Measurements from ENCODE around the gene NFIB. TPM values are rescaled to one million over a fixed set of nuclear protein-coding genes. Genes with fewer than 3 reads are reported as not detected.

Gene NFIB
- total and polyA plus RNA-seq, 2 donors (not counting 3 experiments of a cell fraction or from before 2014, with no cell fraction given) = 26.4 to 174 TPM

GRCh38 chr9:14170392-14170931 is 143.5 kb downstream of the NFIB start:
- CTCF ChIA-PET = interaction anchor here (0.9 to 1.0 kb wide), 2 partner anchors 39 to 230 kb away, joined by 3 to 4 read pairs; no protein-coding TSS in a partner anchor
- H3K4me1 ChIP-seq (ENCODE audit: control insufficient read depth, extremely low read depth, insufficient read depth, low read length) = peaks cover 11% of the 10 kb centered on the region
- no peak overlapping the region for H3K9ac ChIP-seq (replicated peaks; ENCODE audit: extremely low read depth, insufficient read depth, low read length)
- no peak overlapping the region for H2AFZ ChIP-seq (ENCODE audit: low read depth, low read length)
- TF ChIP-seq MYC (IDR thresholded peaks at IDR 0.05; ENCODE audit: low read depth, low read length) (no peak), EZH2 (IDR thresholded peaks at IDR 0.05; ENCODE audit: borderline replicate concordance, low read depth, low read length, severe bottlenecking) (no peak), POLR2A (IDR thresholded peaks at IDR 0.05; ENCODE audit: low read depth, low read length) (no peak), FOS (IDR thresholded peaks at IDR 0.05; ENCODE audit: borderline replicate concordance, insufficient read depth, low read length) (no peak), JUN (IDR thresholded peaks at IDR 0.05; ENCODE audit: borderline replicate concordance, insufficient read depth, insufficient read length, low read depth) (no peak), MAX (IDR thresholded peaks at IDR 0.05; ENCODE audit: insufficient read depth, insufficient read length) (no peak), CTCF (IDR thresholded peaks at IDR 0.05; ENCODE audit: extremely low read depth in 1 of 2, insufficient read depth in 1 of 2, low read depth in 1 of 2, low read length in 2 of 2) (no peak), POLR2AphosphoS5 (IDR thresholded peaks at IDR 0.05; ENCODE audit: insufficient read depth, low read depth, low read length) (no peak), GATA2 (IDR thresholded peaks at IDR 0.05; ENCODE audit: insufficient read depth, insufficient read length, low read depth, low read length) (no peak)
- dilution Hi-C loops (cut with MboI; ENCODE audit: extremely low pct_ligation_motif_present, low sequenced_read_pairs) = no loop called here
- intact Hi-C loops (cut with micrococcal nuclease) = no loop called here
- FAIRE-seq (no peak), DNase-seq (ENCODE audit: low read depth, low spot score) (no peak)
- no peak overlapping the region for H3K27ac ChIP-seq (ENCODE audit: insufficient read depth, low read depth, low read length)
- H3K4me2 ChIP-seq (ENCODE audit: insufficient read depth, low read length) = no peak overlapping the region
- no peaks in the 10 kb centered on the region for H3K9me1 ChIP-seq (replicated peaks; ENCODE audit: control insufficient read depth, extremely low read depth, insufficient read depth, low read length)
- no peaks in the 10 kb centered on the region for H3K27me3 ChIP-seq (ENCODE audit: control insufficient read depth in 2 of 2, insufficient read depth in 2 of 2, low read length in 2 of 2)
- H3K9me3 ChIP-seq (replicated peaks; ENCODE audit: control insufficient read depth, insufficient read depth, low read length) = no peaks in the 10 kb centered on the region
- no TSS peak for BruUV-seq (replicated peaks)
- H4K20me1 ChIP-seq (replicated peaks; ENCODE audit: control insufficient read depth, extremely low read depth, insufficient read depth, low read length) = peaks cover 4% of the 10 kb centered on the region
- H3K79me2 ChIP-seq (ENCODE audit: control insufficient read depth, insufficient read depth, low read length) = peaks cover 42% of the 10 kb centered on the region
- H3K36me3 ChIP-seq (ENCODE audit: control insufficient read depth in 2 of 2, extremely low read depth in 1 of 2, insufficient read depth in 2 of 2, low read length in 2 of 2) = peaks cover 0 to 6% of the 10 kb centered on the region in 2 experiments
- H3K4me3 ChIP-seq (replicated peaks in 1 of 3; ENCODE audit: insufficient read depth in 1 of 3, low read depth in 1 of 3, low read length in 3 of 3) = no peak overlapping the region
- POLR2A ChIA-PET = no interaction called here

All from endothelial cell of umbilical vein (primary cell).